ENCODE data around the gene ITGA2B.
"Not testable (repeated sequence)": the region's sequence is repeated elsewhere in the genome, so short reads cannot be mapped to it uniquely, and the experiment has no call there.

Gene ITGA2B

GRCh38 chr17:44329516-44329915 is 59.9 kb downstream of the ITGA2B start:
- DNase-seq: not testable (repeated sequence)

- DNase-seq: no peak
These were observed 61.6 kb downstream of the ITGA2B start for GRCh38 chr17:44327715-44328449.

- DNase-seq: peak; percentile 95
These were observed 62.5 kb downstream of the ITGA2B start for GRCh38 chr17:44326861-44327444.

- DNase-seq: peak; percentile 93
These were observed 64.7 kb downstream of the ITGA2B start, which contains the start of gene SLC25A39 for GRCh38 chr17:44324571-44325275. Gene SLC25A39, minus strand, starts transcription at chr17:44324823. Its CDS starts 1,261 bp downstream, at chr17:44323562.

- DNase-seq: peak; percentile 45
These were observed 65.3 kb downstream of the ITGA2B start for GRCh38 chr17:44324092-44324570.

GRCh38 chr17:44323359-44324091 is 65.9 kb downstream of the ITGA2B start:
- no peak for DNase-seq

GRCh38 chr17:44322236-44322895 is 67.1 kb downstream of the ITGA2B start:
- DNase-seq: no peak

Data from NCI-H146 (cell line).